Right renal pelvis (tissue), 4 donors: ENCODE measurements around the gene SPPL3. TPM values are rescaled to one million over a fixed set of nuclear protein-coding genes. Genes with fewer than 3 reads are reported as not detected.
"Not testable (repeated sequence)": the region's sequence is repeated elsewhere in the genome, so short reads cannot be mapped to it uniquely, and the experiment has no call there.

Experiments used
- DNase-seq, 4 donors: peaks; one replicate each; pipeline ENCODE4 v3.0.0-alpha.2; 2013; ENCODE audit warnings: low read depth in 4 of 4, low spot score in 3 of 4, missing footprints in 1 of 4
- polyA plus RNA-seq, 4 donors: library from polyadenylated mRNA; unstranded; fragments of 120-200 nt; gene quantifications; one replicate each; pipeline ENCODE4 v1.2.1, GENCODE V29; 2013; ENCODE audit not compliant: insufficient read length in 4 of 4

SPPL3 gene
- polyA plus RNA-seq, 4 donors: 81.1 to 102 (median 95.2) TPM

DNA sequence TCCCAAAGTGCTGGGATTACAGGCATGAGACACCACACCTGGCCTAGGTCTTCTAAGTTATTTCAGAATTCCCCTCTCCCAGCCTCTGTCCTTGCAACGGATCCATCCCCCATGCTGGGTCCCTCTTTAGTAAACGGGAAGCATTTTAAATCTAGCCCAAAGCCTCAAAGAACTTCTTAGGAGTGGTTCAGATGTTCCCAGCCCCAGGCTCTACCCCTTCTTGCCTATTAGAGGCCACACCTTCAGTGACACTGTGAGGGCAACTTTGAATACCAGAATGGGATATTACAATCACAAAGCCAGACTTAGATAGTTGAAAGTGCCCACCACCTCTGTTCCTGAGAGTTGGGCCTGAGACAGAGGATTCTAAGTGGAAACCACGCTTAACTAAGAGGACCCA lies 18.1 kb upstream of the SPPL3 start:
- DNase-seq: no peak

DNA sequence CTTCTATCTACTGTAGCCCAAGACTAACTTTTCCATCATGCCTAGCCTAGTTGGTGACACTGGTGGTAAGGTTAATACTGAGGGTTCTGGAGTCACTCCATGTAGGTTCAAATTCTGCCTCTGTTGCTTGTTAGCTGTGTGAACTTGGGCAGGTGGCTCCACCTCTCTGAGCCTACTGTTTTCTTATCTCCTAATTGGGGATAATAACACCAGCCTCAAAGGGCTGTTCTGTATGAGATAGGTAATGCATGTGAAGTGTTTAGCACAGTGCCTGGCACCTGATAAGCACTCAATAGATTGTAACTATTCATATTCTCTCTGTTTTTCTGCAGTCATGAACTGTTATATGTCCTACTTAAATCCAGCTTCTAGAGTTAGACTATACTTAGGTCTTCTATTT lies 17.5 kb upstream of the SPPL3 start:
- no peak for DNase-seq

- no peak for DNase-seq
Measured at GRCh38 chr12:120920178-120920577, 16.0 kb upstream of the SPPL3 start.

DNA sequence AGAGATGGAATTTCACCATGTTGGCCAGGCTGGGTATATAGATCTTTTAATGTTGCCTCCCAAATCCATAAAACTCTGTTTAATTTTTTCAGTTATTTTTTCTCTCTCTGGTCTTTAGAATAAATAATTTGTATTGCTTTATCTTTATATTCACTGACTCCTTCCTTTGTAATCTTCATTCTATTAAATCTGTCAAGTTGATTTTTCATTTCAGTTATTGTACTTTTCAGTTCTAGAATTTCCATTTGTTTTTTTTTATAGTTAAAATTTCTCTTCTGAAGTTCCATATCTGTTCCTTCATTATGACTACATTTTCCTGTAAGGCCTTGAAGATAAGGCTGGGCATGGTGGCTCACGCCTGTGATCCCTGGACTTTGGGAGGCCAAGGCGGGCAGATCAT lies 13.6 kb upstream of the SPPL3 start:
- no peak for DNase-seq

DNA sequence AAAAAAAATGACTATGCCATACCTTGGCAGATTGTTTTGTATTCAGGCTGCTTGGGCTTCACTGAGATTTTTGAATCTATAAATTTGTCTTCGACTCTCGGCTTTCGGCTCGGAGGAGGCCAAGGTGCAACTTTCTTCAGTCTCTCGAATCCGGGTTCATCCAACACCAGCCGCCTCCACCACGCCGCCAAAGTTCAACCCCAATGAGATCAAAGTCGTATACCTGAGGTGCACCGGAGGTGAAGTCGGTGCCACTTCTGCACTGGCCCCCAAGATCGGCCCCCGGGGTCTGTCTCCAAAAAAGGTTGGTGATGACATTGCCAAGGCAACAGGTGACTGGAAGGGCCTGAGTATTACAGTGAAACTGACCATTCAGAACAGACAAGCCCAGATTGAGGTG lies 12.4 kb upstream of the SPPL3 start:
- no peak for DNase-seq

- DNase-seq: no peak
Measured at GRCh38 chr12:120914794-120915193, 10.6 kb upstream of the SPPL3 start.

DNA sequence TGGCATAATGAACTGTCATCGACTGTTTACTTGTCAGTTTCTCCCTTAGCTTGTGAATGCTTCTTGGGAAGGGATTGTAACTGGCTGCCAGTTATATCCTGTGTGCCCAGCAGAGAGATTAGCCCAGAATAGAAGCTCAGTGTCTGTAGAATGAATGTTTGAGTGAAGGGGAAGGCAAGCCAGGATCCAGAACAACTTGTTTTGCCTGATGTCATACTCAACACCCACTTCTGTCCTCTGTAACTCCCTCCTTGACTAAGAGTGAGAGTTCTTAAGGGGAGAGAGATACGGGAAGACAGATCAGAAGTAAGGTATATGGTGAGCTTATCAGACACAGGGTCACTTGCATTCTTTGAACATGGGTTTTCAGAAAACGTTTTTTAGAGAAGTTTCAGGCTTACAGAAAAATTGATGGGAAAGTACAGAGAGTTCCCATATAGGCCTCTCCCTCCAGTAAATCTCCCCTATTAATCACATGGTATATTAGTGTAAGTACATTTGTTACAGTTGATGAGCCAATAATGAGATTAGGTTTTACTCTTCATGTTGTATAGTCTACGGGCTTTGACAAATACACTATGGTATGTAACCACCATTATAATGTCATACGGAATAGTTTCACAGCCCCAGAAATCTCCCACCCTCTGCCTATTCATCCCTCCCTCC lies 5.6 kb upstream of the SPPL3 start:
- DNase-seq: no peak

GRCh38 chr12:120905856-120906384 lies 1.8 kb upstream of the SPPL3 start:
- no peak for DNase-seq

DNA sequence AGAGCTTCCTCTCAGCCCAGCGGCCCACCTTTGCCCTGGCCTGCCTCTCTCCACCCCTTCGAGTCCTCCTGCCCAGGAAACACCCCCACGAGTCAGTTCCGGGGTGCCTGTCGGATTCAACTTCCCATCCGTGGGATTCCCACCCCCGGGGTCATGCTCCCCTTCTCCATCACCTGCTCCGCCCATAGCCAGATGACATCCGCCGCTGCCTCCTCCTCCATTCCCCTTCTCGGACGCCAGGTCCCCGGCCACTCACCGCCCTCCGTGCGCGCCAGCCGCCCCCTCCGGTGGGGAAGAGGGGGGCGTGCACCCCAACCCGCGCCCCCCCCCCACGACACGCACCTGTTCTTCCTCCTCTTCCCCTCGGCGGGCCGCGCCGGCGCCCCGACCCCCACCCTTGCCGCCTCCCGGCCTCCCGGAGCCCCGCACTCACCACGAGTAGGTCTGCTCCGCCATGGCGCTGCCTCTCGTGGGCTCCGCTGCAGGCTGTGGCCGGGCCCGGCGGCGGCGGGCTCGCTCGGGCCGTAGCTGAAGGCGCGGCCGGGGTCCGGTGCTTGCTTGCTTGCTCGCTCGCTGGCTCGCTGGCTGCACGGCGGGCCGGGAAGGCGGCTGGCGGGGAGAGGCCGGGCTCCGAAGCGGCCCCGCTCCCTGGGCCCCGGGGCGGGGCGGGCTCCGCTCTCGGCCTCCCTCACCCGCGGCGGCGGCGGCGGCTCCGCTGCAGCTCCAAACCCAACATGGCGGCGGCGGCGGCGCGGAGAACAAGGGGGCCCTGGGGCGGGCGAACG lies 554 bp downstream of the SPPL3 start:
- DNase-seq: peak in 1 of 4 donors; percentile 29

DNA sequence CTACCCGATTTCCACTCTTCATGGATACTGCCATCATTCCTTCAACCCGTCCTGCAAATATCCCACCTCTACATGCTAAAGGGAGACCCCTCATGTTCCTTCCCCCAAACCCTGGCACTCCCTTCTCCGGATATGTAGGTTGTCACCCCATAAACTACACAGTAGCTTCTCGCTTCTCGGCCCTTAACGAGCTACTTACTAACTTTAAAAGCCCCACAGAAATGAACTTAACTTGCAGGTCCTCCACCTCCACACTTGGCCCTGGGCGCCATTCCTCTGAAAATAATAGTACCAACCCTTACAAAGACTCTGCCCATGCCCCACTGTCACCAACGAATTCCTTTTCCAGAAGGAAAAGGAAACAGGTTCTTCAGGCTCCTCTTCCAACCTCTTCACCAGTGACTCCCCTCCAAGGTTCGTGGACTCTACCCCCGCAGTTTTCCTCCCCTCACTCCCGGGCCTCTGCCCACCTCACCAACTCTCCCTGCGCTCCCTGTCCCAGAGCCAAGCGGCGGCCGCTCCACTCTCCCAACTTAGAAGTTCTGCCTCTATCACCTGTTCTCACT lies 1.2 kb downstream of the SPPL3 start:
- no peak for DNase-seq

DNA sequence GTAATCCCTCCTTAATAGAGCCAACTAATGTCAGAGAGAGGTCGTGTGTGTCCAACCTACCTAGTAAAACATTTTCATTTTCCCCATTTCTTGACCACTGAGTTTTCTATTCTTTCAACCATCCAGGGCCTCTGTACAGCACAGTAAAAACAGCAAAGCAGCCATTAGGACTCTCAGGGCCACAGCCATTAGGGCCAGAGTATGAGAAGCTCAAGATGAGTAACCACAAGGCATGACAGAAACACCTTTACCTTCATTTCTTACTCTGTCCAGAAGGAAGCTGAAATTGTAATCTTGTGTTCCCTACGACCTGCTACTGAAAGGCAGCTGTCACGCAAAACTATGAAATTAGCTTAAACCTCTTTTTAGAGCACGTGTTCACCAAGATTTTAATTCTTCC lies 2.3 kb downstream of the SPPL3 start:
- DNase-seq: no peak

DNA sequence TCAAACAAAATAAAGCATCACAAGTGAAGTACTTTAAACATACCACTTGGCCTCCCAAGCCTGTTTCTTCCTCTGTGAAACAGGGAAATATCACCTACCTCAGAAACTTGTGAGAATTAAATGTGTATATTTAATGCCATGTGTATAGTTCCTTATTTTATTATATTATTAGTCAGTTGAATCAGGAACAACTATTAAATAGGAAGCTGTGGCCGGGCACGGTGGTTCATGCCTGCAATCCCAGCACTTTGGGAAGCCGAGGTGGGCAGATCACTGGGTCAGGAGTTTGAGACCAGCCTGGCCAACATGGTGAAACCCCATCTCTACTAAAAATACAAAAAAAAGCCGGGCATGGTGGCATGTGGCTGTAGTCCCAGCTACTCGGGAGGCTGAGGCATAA lies 3.1 kb downstream of the SPPL3 start:
- not testable (repeated sequence) for DNase-seq

DNA sequence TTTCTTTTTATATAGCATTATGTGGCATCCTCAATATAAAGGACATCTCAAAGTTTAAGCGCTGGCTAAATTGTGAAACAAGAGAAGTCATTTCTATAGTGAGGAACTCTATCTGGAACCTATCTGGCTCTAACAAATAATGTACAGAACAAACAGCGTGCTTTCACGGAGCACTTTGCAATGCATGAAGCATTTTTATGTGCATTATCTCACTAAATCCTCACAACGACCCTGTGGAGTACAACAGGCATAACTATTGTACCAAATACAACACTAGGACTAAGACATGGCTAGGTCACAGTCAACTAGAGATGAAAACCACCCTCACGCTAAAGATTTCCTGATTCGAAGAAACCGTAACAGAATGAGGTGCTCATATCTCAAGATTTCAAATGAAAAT lies 8.6 kb downstream of the SPPL3 start:
- DNase-seq: no peak

DNA sequence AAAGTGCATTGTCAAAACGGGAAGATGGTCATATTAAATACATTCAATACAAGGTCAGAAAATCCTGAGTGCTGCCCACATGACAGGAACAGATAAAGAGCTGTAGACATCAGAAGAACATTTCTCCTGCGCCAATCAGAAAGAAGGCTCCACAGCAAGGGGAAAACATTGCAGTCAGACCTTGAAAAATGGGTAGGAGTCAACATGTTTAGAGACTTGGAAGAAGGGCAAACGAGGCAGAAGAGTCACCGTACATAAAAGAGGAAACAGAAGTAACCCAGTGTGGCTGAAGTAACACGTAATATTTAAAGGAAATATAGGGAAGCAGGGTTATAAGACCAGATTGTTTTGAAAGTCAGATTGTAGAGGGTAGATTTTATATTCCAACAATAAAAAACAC lies 11.9 kb downstream of the SPPL3 start:
- DNase-seq: no peak

GRCh38 chr12:120890963-120891362 lies 13.2 kb downstream of the SPPL3 start:
- no peak for DNase-seq

- no peak for DNase-seq
Measured at GRCh38 chr12:120887253-120888043, 16.7 kb downstream of the SPPL3 start.

- DNase-seq: no peak
Measured at GRCh38 chr12:120886199-120887018, 17.7 kb downstream of the SPPL3 start.

DNA sequence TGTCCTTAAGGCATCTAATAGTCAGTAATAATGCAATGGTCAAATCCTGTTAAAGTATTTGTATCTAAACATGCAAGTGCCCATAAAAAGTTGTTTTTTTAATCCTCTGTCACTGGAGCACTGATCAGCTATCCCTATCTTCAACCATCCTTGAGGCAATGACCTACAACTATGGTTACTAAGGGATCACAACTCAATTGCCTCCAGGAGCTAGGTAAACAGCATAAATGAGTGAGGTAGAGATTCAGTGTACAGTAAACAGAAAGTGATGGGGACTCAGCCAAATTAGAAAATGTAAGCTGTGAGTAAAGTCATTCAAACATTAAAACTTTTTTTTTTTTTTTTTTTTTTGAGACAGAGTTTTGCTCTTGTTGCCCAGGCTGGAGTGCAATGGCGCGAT lies 18.6 kb downstream of the SPPL3 start:
- no peak for DNase-seq

GRCh38 chr12:120884644-120885043 lies 19.5 kb downstream of the SPPL3 start:
- DNase-seq: no peak

GRCh38 chr12:120882055-120882555 lies 22.1 kb downstream of the SPPL3 start:
- no peak for DNase-seq
